ENCODE measurements around the gene SAMD4A.

SAMD4A gene

DNA sequence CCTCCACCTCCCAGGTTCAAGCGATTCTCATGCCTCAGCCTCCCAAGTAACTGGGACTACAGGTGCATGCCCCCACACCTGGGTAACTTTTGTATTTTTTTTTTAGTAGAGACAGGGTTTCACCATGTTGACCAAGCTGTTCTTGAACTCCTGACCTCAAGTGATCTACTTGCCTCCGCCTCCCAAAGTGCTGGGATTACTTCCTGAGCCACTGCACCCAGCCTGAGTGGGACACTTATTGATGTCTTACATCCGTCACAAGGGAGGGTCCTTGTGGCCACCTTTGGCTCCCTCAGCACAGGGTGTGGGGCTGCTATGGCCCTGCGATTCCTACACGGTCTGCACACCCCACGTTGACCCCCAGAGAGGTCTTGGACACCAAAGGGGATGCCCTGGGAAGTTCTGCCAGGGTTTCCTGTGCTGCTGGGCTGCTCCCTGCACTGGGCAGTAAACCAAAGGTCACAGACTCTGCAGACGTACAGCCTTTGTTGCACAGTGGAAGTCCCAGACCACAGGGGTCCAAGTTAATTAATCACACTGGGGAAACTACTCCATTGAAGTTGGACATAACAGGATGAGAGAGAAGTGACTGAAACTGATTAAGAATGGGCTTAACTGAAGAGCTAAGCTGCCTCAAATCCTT, 95.7 kb downstream of the SAMD4A start:
- no peak for DNase-seq (ENCODE audit: low spot score)
- in situ Hi-C loops (cut with MboI; ENCODE audit: low pct_unique_long_range_greater_than_20kb, low sequenced_read_pairs, unreplicated experiment), result no loop called here
- TF ChIP-seq, protein P1, sequence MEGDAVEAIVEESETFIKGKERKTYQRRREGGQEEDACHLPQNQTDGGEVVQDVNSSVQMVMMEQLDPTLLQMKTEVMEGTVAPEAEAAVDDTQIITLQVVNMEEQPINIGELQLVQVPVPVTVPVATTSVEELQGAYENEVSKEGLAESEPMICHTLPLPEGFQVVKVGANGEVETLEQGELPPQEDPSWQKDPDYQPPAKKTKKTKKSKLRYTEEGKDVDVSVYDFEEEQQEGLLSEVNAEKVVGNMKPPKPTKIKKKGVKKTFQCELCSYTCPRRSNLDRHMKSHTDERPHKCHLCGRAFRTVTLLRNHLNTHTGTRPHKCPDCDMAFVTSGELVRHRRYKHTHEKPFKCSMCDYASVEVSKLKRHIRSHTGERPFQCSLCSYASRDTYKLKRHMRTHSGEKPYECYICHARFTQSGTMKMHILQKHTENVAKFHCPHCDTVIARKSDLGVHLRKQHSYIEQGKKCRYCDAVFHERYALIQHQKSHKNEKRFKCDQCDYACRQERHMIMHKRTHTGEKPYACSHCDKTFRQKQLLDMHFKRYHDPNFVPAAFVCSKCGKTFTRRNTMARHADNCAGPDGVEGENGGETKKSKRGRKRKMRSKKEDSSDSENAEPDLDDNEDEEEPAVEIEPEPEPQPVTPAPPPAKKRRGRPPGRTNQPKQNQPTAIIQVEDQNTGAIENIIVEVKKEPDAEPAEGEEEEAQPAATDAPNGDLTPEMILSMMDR (IDR thresholded peaks at IDR 0.05; ENCODE audit: extremely low read depth, insufficient read depth, missing control alignments), result no peak

DNA sequence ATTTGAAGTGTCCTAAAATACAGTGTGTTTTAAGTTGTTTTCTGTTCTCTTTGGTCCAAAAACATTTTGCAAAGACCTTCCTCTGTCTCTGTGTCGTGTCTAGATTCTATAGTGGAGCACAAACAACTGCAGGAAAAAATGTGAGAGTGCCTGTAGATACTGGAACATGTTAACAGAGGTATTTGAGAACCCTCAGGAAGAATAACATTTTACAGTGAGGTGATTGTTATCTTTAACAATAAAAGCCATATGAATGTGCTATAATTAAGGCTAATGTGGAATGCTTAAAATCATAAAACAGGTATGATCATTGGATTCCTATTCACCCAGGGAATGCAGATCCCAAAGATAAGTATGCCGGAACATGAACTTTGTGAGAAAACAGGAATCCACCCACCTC, 98.0 kb downstream of the SAMD4A start:
- TF ChIP-seq, protein P1 (IDR thresholded peaks at IDR 0.05; ENCODE audit: extremely low read depth, insufficient read depth, missing control alignments), result no peak
- in situ Hi-C loops (cut with MboI; ENCODE audit: low pct_unique_long_range_greater_than_20kb, low sequenced_read_pairs, unreplicated experiment), result no loop called here
- DNase-seq (ENCODE audit: low spot score), result no peak

DNA sequence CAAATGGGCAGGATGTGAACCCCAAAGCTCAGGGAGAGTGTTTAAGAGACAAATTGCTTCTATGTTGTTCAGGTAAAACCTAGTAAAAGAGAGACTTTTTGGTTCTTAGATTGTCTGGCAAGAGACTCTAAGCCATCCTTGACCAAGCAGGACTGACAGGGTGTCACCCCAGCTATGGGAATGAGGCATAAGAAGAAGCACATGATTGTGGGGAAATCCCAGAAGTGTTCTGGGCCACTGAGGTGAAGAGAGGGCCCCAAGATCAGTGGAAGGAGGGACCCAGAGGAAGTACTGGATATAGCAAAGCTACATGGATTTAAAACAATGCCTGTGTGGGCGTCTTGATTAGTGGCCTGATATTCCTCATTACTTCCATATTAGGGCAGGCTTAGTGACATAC, 99.0 kb downstream of the SAMD4A start:
- DNase-seq (ENCODE audit: low spot score), result peak; percentile 45
- TF ChIP-seq, protein P1 (IDR thresholded peaks at IDR 0.05; ENCODE audit: extremely low read depth, insufficient read depth, missing control alignments), result no peak
- in situ Hi-C loops (cut with MboI; ENCODE audit: low pct_unique_long_range_greater_than_20kb, low sequenced_read_pairs, unreplicated experiment), result no loop called here

DNA sequence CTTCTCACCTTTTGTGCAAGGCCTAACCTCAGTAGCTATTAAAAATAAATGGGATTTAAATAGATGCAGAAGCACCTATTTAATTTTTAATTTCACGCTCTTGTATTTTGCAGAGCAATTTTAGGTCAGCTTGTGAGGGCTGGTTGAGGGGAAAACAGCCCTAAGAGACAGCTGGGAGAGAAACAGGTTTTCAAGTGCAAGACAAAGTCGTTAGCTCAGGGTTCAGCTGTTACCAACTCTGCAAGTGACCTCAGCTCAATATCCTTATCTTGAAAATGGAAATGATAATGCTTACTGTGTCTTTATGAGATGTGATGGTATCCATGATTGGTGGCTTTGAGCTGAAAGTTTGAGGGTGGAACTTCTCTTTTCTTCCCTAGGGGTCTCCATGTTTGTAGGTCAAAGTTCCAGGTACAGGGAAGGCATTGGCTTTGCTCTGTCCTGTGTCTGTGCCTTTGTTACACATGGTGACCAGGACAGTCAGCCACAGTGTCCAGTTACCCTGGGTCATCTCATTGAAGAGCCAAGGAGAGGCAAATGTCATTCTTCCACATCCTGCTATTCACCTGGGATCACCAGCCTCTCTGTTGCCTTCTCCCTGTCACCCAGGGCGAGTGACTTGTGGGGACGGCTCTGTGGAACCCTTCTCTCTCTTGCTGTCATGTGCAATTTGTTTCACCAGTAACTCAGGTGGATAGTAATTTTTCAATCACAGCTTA, 100.3 kb downstream of the SAMD4A start:
- in situ Hi-C loops (cut with MboI; ENCODE audit: low pct_unique_long_range_greater_than_20kb, low sequenced_read_pairs, unreplicated experiment), result no loop called here
- no peak for DNase-seq (ENCODE audit: low spot score)
- TF ChIP-seq, protein P1 (IDR thresholded peaks at IDR 0.05; ENCODE audit: extremely low read depth, insufficient read depth, missing control alignments), result no peak

DNA sequence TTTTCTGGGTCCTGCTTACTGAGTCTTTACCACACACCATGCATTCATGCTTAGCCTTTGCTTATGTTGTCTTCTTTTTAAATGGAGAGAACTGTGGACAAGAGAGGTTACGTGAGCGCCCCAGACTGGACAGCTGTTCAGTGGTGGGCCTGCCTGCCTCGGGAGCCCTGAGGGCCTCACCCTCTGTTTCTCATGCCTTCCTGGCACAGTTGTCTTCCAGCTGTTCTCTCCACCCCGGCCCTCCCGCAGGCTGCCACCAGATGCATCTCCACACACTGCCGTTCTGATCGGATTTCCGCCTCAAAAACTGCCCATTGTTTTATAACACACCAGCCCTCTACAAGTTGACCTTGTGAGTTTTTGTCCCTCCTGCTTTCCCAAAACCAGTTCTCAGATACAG, 100.8 kb downstream of the SAMD4A start:
- TF ChIP-seq, protein P1 (IDR thresholded peaks at IDR 0.05; ENCODE audit: extremely low read depth, insufficient read depth, missing control alignments), result no peak
- DNase-seq (ENCODE audit: low spot score), result no peak
- in situ Hi-C loops (cut with MboI; ENCODE audit: low pct_unique_long_range_greater_than_20kb, low sequenced_read_pairs, unreplicated experiment), result no loop called here

DNA sequence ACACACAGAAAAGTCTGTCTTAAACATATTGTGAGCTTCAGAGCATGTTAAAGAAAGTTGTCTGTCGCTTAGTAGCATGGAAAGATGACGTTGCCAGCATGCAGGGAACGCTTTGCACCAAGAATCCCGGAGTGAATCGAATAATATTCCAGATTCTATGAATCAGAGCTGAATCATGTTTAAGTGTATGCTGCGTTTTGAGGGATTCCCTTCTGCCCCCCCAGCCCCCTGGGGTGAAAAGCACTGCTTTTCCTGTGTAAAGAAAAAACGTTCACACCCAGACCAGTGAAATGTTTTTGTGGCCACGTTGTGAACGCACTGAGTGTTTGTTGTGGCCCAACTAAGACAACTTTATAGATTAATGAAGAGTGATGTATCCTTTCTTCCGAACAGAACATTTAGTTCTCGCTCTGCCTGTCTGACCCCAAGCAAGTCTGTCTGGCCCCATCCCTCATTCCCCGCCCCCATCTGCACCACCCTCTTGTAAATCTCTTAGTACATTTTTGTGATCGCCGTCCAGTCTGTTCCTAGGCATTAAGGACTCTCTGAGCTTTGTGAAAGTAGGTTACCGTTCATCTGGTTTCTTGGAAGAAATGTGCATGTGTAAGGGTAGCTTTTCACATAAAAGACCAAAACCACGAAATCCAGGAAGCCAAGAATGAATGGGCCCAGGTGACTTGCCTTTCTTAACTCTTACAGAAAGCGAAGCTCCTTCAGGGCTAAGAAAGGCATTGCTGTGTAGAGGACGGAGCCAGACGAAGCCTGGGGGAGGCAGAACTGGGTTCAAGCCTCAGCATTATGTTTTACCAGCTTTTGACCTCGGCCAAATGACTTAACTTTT, 103.0 kb downstream of the SAMD4A start:
- TF ChIP-seq, protein P1 (IDR thresholded peaks at IDR 0.05; ENCODE audit: extremely low read depth, insufficient read depth, missing control alignments), result no peak
- DNase-seq (ENCODE audit: low spot score), result no peak
- in situ Hi-C loops (cut with MboI; ENCODE audit: low pct_unique_long_range_greater_than_20kb, low sequenced_read_pairs, unreplicated experiment), result no loop called here
